Loucy (cell line): Measurements from ENCODE around the gene TRPV4.

Source experiments
- H2AFZ ChIP-seq: fragments of 200-600 bp; sonication (generic); 2 replicates; pipeline ENCODE4 v1.6.0; 2016; ENCODE audit warnings: antibody characterized with exemption, mild to moderate bottlenecking, low read length, moderate library complexity
- H3F3A ChIP-seq: fragments of 200-600 bp; 2 replicates; pipeline ENCODE4 v1.6.0; 2016; ENCODE audit warnings: antibody characterized with exemption, low read depth, mild to moderate bottlenecking
- H3K27me3 ChIP-seq: fragments of 200-600 bp; sonication (generic); 2 replicates; pipeline ENCODE4 v1.6.1; 2014; ENCODE audit warnings: low read length, mild to moderate bottlenecking; ENCODE audit not compliant: insufficient read depth, poor library complexity, severe bottlenecking
- H3K36me3 ChIP-seq: fragments of 200-600 bp; sonication (generic); 2 replicates; pipeline ENCODE4 v1.6.1; 2016; ENCODE audit warnings: low read length; ENCODE audit not compliant: insufficient read depth
- H3K4me1 ChIP-seq: fragments of 200-600 bp; sonication (generic); 2 replicates; pipeline ENCODE4 v1.5.1; 2014; ENCODE audit warnings: low read length, mild to moderate bottlenecking; ENCODE audit not compliant: insufficient read depth, poor library complexity, severe bottlenecking
- H3K4me2 ChIP-seq: fragments of 200-600 bp; sonication (generic); 2 replicates; pipeline ENCODE4 v1.6.0; 2014; ENCODE audit warnings: antibody characterized with exemption, low read length, low read depth, mild to moderate bottlenecking; ENCODE audit not compliant: poor library complexity, severe bottlenecking
- H3K4me3 ChIP-seq: fragments of 200-600 bp; sonication (generic); 2 replicates; pipeline ENCODE4 v1.5.1; 2014; ENCODE audit warnings: low read length, mild to moderate bottlenecking, mixed read lengths; ENCODE audit not compliant: poor library complexity, severe bottlenecking
- H3K79me2 ChIP-seq: fragments of 200-600 bp; sonication (generic); 2 replicates; pipeline ENCODE4 v1.6.1; 2014; ENCODE audit warnings: low read length; ENCODE audit not compliant: insufficient read depth
- H3K9ac ChIP-seq: fragments of 200-600 bp; sonication (generic); 2 replicates; pipeline ENCODE4 v1.6.0; 2014; ENCODE audit warnings: mild to moderate bottlenecking, low read depth, low read length, moderate library complexity; ENCODE audit not compliant: poor library complexity, severe bottlenecking
- H3K9me2 ChIP-seq: fragments of 200-600 bp; sonication (generic); replicated peaks from 2 replicates; pipeline ENCODE4 v1.6.1; 2016; ENCODE audit warnings: low read depth, low read length, mixed read lengths
- H3K9me3 ChIP-seq: fragments of 200-600 bp; sonication (generic); 2 replicates; pipeline ENCODE4 v1.6.1; 2014; ENCODE audit warnings: mild to moderate bottlenecking, antibody characterized with exemption, low read length, low read depth; ENCODE audit not compliant: insufficient read depth
- H4K20me1 ChIP-seq: fragments of 200-600 bp; sonication (generic); 2 replicates; pipeline ENCODE4 v1.6.0; 2014; ENCODE audit warnings: antibody characterized with exemption, low read length, mild to moderate bottlenecking; ENCODE audit not compliant: insufficient read depth, poor library complexity, severe bottlenecking
- CTCF ChIP-seq: fragments of 200-600 bp; sonication (generic); conservative IDR thresholded peaks from 2 replicates; pipeline ENCODE4 v1.5.1; 2014; ENCODE audit warnings: mild to moderate bottlenecking, antibody characterized with exemption, low read length
- EZH2phosphoT487 ChIP-seq: fragments of 200-600 bp; IDR thresholded peaks from 2 replicates; pipeline ENCODE4 v1.6.1; 2018; ENCODE audit warnings: antibody characterized with exemption, mild to moderate bottlenecking, moderate library complexity, borderline replicate concordance

TRPV4 gene

GRCh38 chr12:109789526-109790048 is 43.6 kb downstream of the TRPV4 start:
- no peak overlapping the region for H2AFZ ChIP-seq
- TF ChIP-seq EZH2phosphoT487 (no peak), CTCF (no peak)
- no peak overlapping the region for H3K9ac ChIP-seq
- H4K20me1 ChIP-seq = no peaks in the 10 kb centered on the region
- no peaks in the 10 kb centered on the region for H3K4me1 ChIP-seq
- H3K4me3 ChIP-seq = no peak overlapping the region
- H3K27me3 ChIP-seq = no peaks in the 10 kb centered on the region
- H3K9me2 ChIP-seq = no peaks in the 10 kb centered on the region
- no peaks in the 10 kb centered on the region for H3K9me3 ChIP-seq
- no peaks in the 10 kb centered on the region for H3K36me3 ChIP-seq
- H3K4me2 ChIP-seq = no peak overlapping the region
- H3K79me2 ChIP-seq = no peaks in the 10 kb centered on the region
- no peaks in the 10 kb centered on the region for H3F3A ChIP-seq

GRCh38 chr12:109786799-109787198 is 46.4 kb downstream of the TRPV4 start:
- no peaks in the 10 kb centered on the region for H4K20me1 ChIP-seq
- no peak overlapping the region for H2AFZ ChIP-seq
- no peak overlapping the region for H3K9ac ChIP-seq
- H3K79me2 ChIP-seq = no peaks in the 10 kb centered on the region
- no peaks in the 10 kb centered on the region for H3F3A ChIP-seq
- H3K4me3 ChIP-seq = no peak overlapping the region
- no peak overlapping the region for H3K4me2 ChIP-seq
- H3K36me3 ChIP-seq = no peaks in the 10 kb centered on the region
- H3K9me2 ChIP-seq = no peaks in the 10 kb centered on the region
- no peak for TF ChIP-seq CTCF
- no peak for TF ChIP-seq EZH2phosphoT487
- H3K4me1 ChIP-seq = no peaks in the 10 kb centered on the region
- no peaks in the 10 kb centered on the region for H3K27me3 ChIP-seq
- H3K9me3 ChIP-seq = no peaks in the 10 kb centered on the region

GRCh38 chr12:109785854-109786253 is 47.3 kb downstream of the TRPV4 start:
- no peaks in the 10 kb centered on the region for H3K9me3 ChIP-seq
- H3K36me3 ChIP-seq = no peaks in the 10 kb centered on the region
- TF ChIP-seq CTCF (no peak), EZH2phosphoT487 (no peak)
- H3K9me2 ChIP-seq = no peaks in the 10 kb centered on the region
- H4K20me1 ChIP-seq = no peaks in the 10 kb centered on the region
- H3K27me3 ChIP-seq = no peaks in the 10 kb centered on the region
- no peak overlapping the region for H3K4me2 ChIP-seq
- no peak overlapping the region for H3K4me3 ChIP-seq
- H3F3A ChIP-seq = no peaks in the 10 kb centered on the region
- H3K79me2 ChIP-seq = no peaks in the 10 kb centered on the region
- no peak overlapping the region for H3K9ac ChIP-seq
- H2AFZ ChIP-seq = no peak overlapping the region
- no peaks in the 10 kb centered on the region for H3K4me1 ChIP-seq
